C4-2B (cell line): ENCODE results near the gene SVOP.

Experiments used
- ZFX ChIP-seq: fragments of 450-650 bp; IDR thresholded peaks from 2 replicates; pipeline ENCODE4 v1.6.1; 2017
- TF ChIP-seq, protein P1 (sequence below): fragments of 450-650 bp; conservative IDR thresholded peaks from 2 replicates; pipeline ENCODE4 v1.5.1; 2017; ENCODE audit warnings: mild to moderate bottlenecking

- TF ChIP-seq, protein P1, sequence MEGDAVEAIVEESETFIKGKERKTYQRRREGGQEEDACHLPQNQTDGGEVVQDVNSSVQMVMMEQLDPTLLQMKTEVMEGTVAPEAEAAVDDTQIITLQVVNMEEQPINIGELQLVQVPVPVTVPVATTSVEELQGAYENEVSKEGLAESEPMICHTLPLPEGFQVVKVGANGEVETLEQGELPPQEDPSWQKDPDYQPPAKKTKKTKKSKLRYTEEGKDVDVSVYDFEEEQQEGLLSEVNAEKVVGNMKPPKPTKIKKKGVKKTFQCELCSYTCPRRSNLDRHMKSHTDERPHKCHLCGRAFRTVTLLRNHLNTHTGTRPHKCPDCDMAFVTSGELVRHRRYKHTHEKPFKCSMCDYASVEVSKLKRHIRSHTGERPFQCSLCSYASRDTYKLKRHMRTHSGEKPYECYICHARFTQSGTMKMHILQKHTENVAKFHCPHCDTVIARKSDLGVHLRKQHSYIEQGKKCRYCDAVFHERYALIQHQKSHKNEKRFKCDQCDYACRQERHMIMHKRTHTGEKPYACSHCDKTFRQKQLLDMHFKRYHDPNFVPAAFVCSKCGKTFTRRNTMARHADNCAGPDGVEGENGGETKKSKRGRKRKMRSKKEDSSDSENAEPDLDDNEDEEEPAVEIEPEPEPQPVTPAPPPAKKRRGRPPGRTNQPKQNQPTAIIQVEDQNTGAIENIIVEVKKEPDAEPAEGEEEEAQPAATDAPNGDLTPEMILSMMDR, result no peak
- TF ChIP-seq ZFX, result no peak
Measured at GRCh38 chr12:109020796-109021380, at the start of gene SVOP.
